Fibroblast of the conjunctiva (primary cell): ENCODE results near the gene CLCN5.
"Not testable (repeated sequence)": the region's sequence is repeated elsewhere in the genome, so short reads cannot be mapped to it uniquely, and the experiment has no call there.

Source experiments
- DNase-seq: peaks from one replicate; pipeline ENCODE4 v3.0.0-alpha.2; 2010; ENCODE audit warnings: low read depth

The CLCN5 gene

DNA sequence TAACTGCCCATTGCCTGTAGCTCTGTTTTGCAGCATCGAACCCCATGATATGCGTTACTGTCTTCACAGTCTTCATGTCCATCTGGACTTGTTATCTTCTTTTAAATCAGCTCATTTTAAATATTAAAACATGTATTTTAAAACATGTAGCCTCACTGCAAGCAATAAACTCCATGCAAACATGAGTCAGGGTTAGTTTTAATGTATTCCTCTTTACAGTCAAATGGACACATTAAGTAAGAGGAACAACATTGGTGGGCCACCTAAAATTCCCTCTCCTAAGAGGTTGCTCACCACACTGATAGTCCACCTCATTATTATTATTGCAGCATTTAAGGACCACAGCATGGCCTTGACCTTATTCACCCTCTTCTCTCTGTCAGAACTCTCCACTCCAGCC is 74.1 kb downstream of the CLCN5 start:
- no peak for DNase-seq

DNA sequence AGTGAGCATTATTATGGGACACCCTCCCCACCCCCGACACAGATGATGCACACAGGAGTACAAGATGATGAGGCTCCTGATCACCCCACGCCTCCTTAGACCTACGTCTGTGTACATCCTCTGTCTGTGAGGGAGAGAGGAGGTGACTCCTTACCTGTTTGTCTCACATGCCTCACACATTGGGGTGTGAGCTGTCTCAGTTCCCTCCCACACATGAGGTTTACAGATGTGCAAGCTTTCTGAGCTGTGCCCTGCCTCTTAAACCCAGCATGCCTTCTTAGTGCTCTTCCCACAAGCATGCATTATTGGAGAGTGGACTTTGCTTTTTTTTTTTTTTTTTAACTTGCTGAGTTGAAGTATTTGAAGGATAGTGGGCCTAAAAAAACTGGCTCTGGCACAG is 76.7 kb downstream of the CLCN5 start:
- no peak for DNase-seq

DNA sequence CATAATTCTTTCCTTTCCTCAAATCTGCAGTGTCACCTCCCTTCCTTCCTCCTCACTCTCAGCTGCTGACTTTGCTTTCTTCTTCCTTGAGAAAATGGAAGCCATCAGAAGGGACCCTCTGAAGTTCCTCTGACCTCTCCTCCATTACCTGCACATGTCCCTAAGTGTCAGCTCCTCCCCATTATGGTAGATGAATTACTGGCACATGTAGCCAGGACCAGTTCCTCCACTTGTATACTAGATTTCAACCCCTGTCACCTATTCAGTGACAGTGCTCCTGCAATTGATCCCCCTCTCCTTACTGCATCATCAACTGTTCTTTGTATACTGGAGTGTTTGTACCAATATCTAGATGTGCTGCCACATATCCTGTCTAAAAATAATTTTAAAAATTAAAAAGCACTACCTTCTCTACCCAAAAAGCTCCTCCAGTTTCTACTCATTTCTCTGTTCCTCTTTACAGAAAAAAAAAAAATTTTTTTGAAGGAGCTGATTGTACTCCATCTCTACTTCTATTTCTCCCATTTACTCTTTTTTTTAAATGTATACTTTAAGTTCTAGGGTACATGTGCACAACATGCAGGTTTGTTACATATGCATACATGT is 78.6 kb downstream of the CLCN5 start:
- DNase-seq = no peak

- no peak for DNase-seq
Observed at GRCh38 chrX:50002067-50002714, 79.8 kb downstream of the CLCN5 start.

- DNase-seq = no peak
Observed at GRCh38 chrX:50003467-50003866, 81.1 kb downstream of the CLCN5 start.

DNA sequence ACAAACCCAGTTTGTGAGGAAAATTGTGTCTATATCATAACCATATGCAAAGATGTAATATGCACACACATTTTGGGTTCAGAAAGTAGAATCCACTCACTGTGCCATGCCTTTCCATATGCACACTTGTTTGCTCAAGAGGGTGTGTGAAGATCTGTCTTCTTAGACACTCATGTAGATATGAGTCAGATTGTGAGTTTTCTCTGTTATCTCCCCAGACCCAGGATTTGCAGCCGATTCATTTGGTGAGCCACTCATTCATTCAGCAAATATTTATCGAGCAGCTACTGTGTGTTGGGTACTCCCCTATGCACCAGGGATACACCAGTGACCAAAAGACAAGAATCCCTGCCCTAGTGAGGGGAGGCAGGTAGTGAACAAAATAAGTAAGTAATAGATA is 81.5 kb downstream of the CLCN5 start:
- DNase-seq = no peak

GRCh38 chrX:50025591-50025990 is 103.2 kb downstream of the CLCN5 start:
- DNase-seq = not testable (repeated sequence)

DNA sequence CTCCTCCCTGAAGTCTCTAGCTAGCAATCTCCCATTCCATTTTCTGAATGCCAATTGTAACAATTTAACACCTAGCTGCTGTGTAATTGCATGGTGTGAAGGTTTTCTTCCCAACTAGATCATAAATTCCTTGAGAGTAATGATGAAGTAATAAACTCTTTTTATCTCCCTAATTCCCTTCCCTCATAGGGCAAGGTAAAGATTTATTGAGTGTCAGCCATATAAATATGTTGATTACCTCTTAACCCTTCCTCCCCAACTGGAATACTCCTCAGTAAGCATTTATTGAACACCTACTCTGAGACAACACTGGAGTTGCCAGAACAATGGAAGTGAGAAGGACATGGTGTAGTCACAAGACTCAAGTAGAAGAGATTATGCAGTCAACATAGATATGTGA is 112.7 kb downstream of the CLCN5 start:
- no peak for DNase-seq

DNA sequence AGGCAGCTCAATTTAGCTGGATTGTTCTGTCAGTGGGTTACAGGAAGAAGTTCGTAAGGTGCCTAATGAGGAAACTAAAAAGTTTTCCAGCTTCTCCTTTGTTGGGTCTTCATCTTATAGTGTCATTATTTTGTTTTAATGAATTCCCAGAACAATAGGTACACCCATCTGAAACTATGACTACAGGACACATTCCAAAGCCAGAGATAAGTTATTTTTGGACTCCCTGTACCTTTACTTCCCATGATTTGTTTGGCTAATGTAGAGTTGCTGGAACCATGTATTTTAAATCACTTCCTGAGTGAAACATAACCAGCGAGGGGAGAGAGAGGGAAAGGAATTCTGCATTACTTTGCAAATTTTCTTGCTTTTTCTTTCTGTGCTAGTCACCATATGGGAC is 114.0 kb downstream of the CLCN5 start:
- no peak for DNase-seq

GRCh38 chrX:50045823-50046222 is 123.4 kb downstream of the CLCN5 start:
- no peak for DNase-seq

- no peak for DNase-seq
Observed at GRCh38 chrX:50049228-50049627, 126.8 kb downstream of the CLCN5 start.

- DNase-seq = no peak
Observed at GRCh38 chrX:50054147-50054546, 131.8 kb downstream of the CLCN5 start.

- no peak for DNase-seq
Observed at GRCh38 chrX:50066318-50066937, 144.0 kb downstream of the CLCN5 start.

GRCh38 chrX:50067435-50068284 is 145.3 kb downstream of the CLCN5 start:
- DNase-seq = no peak

GRCh38 chrX:50068285-50068563 is 145.8 kb downstream of the CLCN5 start:
- no peak for DNase-seq

DNA sequence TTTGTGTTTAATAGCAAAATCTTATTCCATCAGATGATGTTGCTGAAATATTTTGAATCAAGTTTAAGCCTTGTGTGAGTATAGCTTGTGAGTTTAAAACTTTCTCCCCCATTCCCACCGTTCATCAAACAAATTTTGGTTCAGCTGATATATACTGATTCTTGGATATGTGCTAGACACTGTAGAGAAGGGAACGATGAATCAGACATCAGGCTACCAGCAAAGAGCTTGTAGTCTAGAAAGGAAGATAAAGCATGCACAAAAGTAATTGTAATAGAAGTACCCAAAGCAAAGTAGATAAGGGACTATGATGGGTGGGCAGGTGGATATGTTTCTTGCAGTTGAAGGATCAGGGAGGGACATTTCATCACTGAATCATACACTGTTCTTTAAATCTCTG is 146.5 kb downstream of the CLCN5 start:
- no peak for DNase-seq

- DNase-seq = no peak
Observed at GRCh38 chrX:50071494-50071893, 149.1 kb downstream of the CLCN5 start.

DNA sequence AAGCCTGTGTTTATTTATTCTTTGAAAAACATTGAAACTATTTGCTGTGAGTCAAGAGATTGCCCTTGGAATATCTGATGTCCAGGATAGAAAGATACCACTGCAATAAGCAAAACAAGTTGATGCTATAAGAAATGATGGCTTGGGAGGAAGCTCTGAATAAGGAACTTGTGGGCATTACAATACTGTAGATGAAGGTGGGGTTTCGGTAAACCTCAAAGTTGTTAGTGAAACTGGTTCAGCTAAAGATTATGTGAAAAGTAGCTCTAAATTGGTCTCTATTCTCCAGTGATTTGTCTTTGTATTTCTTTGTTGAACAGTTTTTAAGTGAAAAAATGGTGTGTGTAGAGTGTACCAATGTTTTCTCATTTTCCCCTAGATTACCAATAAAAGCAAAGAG is 149.7 kb downstream of the CLCN5 start:
- DNase-seq = no peak

DNA sequence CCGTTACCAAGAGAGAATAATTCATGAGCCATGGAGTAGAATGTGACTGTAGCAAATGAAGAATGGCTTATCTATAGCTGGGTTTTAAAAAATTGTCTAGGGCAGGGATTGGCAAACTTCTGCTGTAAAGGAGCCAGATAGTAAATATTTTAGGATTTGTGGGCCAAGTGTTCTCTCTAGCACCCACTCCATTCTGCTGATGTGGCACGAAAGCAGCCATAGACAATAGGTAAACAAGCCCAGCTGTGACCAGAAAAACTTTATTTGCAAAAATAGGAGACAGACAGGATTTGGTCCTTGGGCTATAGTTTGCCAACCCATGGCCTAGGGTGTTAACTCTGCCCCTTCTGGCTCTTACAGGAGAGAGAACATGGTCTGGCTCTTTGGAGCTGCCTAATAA is 151.2 kb downstream of the CLCN5 start:
- no peak for DNase-seq

DNA sequence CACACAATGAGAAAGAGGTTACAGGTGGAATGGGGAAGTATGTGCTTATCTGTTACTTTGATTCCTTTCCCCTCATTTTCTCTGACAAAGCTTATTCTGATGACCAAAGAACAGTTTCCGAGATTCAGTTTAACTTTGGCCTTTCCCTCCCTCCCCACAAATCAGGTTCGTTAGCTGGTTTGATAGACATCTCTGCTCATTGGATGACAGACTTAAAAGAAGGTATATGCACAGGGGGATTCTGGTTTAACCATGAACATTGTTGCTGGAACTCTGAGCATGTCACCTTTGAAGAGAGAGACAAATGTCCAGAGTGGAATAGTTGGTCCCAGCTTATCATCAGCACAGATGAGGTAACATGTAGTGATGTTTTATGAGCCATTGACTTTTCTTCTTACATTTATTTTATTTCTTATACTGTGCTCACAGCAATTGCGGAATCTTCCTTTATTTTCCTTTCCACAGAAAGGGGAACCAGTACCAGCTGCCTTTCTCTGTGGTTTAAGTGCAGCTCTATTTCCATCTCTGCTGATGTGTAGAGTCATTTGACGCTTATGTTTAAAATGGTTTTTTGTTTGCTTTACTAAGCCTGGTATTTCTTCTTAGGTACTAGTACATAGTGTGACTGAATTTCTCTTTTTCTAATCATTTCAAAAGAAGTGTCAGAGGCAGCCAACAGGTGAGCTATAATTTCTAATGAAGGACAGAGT is 153.4 kb downstream of the CLCN5 start:
- no peak for DNase-seq

DNA sequence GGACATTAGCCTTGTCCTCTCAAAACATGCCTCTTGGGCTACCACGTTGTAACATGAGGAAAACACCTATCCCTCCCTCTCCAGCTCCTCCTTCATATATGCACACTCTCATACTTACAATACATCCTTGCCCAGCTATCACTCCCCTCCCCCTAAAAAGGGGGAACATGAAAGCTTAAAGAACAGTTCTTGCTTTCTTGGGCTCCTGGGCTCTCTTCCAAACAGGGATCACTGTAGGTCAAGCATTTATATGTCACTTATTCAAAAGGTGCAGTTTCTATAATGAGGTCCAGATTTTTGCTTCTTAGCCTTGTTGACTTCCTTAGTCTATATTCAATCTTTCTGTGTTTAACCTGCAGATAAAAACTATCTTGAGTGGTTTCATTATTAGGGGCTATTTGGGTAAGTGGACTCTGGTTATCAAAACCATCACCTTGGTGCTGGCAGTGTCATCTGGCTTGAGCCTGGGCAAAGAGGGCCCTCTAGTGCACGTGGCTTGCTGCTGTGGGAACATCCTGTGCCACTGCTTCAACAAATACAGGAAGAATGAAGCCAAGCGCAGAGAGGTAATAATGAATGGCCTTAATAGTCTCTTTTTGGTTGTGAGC is 159.0 kb downstream of the CLCN5 start:
- DNase-seq = no peak

DNA sequence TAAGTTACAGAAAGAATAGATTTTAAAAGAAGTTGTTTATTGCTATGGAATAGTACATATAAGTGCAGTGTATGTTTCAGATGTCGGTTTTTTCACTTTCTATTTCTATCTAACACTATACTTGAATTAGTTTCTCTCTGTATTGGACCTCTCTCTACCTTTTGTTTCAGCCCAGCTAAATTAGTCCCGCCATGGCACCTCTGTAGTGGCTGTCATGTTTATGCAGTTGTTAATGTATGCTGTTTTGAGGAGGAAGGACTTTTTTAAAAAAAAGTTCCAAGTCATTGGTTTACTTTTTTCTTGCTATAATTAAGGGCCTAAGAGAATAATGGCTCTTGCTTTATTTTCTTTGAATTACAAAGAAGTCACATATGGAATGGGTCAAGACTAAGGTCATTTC is 160.3 kb downstream of the CLCN5 start:
- no peak for DNase-seq
